Mammary epithelial cell (primary cell): ENCODE data around the gene CMYA5.
"Not testable (repeated sequence)": the region's sequence is repeated elsewhere in the genome, so short reads cannot be mapped to it uniquely, and the experiment has no call there.

Source experiments
- CTCF ChIP-seq, 2 donors: IDR thresholded peaks in 1 of 2; conservative IDR thresholded peaks in 1 of 2; 2 replicates each; pipeline ENCODE4 v1.5.1; 2011 to 2012; ENCODE audit warnings: inconsistent platforms in 2 of 2, low read length in 2 of 2, mild to moderate bottlenecking in 2 of 2, control low read depth in 1 of 2, low read depth in 1 of 2; ENCODE audit not compliant: insufficient read depth in 1 of 2; ENCODE audit errors: extremely low read depth in 1 of 2
- EZH2 ChIP-seq: IDR thresholded peaks from 2 replicates; pipeline ENCODE4 v1.6.1; 2012; ENCODE audit warnings: low read length, inconsistent platforms, borderline replicate concordance

GRCh38 chr5:79764147-79764546, 74.5 kb downstream of the CMYA5 start:
- not testable (repeated sequence) for TF ChIP-seq CTCF (conservative IDR thresholded peaks at IDR 0.05 in 1 of 2, IDR thresholded peaks at IDR 0.05 in 1 of 2; ENCODE audit: extremely low read depth in 1 of 2, insufficient read depth in 1 of 2, low read depth in 1 of 2, low read length in 2 of 2); EZH2
